Neural progenitor cell (in vitro differentiated cells): ENCODE results near the gene PRICKLE2.

Experiments used
- CTCF ChIP-seq: fragments of 200-600 bp; sonication (generic); IDR thresholded peaks from 2 replicates; pipeline ENCODE4 v1.5.1; 2017; ENCODE audit warnings: antibody characterized with exemption, mild to moderate bottlenecking
- EZH2 ChIP-seq: fragments of 200-600 bp; sonication (generic); IDR thresholded peaks from 2 replicates; pipeline ENCODE4 v1.6.1; 2017; ENCODE audit warnings: antibody characterized with exemption, mild to moderate bottlenecking, moderate library complexity

- TF ChIP-seq CTCF, result no peak
- no peak for TF ChIP-seq EZH2
These were observed 153.1 kb downstream of the PRICKLE2 start for GRCh38 chr3:64072126-64072525.
